ENCODE results near the gene ELAVL1.

DNA sequence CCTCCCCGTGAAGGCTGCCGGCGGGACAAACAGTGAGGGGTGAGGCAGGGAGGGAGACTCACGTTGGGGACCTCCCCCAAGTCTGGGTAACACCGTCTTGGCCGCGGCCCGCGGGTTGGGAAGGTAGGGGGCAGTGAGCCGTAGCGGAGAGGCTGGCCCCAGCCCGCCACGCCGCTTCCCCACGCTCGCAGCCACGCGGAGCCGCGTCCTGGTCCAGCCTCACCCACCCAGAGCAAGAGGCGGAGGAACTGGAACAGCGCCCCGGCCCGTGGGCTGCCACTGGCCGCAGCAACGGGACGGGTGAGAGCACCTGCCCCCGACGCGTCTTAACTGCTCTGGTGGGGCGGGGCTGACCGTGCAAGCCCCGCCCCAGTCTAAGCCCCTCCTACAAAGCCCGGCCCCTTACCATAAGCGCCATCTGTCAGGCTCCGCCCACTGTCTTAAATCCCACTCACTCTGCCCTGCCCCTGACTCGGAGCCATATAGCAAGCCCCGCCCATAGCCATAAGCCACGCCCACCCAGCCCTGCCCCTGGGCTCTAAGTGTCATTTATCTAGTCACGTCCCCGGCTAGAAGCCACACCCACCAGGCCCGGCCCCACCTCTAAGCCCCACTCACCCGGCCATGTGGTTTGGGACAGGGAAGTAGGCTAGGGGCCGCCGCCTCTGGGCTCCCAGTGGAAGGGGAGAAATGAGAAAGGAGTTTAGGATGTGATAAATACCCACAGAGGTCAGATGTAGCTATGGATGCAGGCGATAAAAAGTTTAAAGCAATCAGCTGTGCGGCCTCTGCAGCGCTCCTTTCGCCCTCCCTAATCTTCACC lies 45.0 kb upstream of the ELAVL1 start:
- TF ChIP-seq POLR2A (IDR thresholded peaks at IDR 0.05), result no peak
- TF ChIP-seq, protein P1, sequence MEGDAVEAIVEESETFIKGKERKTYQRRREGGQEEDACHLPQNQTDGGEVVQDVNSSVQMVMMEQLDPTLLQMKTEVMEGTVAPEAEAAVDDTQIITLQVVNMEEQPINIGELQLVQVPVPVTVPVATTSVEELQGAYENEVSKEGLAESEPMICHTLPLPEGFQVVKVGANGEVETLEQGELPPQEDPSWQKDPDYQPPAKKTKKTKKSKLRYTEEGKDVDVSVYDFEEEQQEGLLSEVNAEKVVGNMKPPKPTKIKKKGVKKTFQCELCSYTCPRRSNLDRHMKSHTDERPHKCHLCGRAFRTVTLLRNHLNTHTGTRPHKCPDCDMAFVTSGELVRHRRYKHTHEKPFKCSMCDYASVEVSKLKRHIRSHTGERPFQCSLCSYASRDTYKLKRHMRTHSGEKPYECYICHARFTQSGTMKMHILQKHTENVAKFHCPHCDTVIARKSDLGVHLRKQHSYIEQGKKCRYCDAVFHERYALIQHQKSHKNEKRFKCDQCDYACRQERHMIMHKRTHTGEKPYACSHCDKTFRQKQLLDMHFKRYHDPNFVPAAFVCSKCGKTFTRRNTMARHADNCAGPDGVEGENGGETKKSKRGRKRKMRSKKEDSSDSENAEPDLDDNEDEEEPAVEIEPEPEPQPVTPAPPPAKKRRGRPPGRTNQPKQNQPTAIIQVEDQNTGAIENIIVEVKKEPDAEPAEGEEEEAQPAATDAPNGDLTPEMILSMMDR (IDR thresholded peaks at IDR 0.05), result no peak
